Neural cell (in vitro differentiated cells): ENCODE data around the gene TTC23. TPM values are rescaled to one million over a fixed set of nuclear protein-coding genes. Genes with fewer than 3 reads are reported as not detected.

ENCODE experiments used
- H2AFZ ChIP-seq: fragments of 200-600, 300-800 bp; sonication (generic), shearing (Covaris generic); 2 replicates; pipeline ENCODE4 v1.6.0; 2014; ENCODE audit warnings: low read depth, mild to moderate bottlenecking, antibody characterized with exemption, low read length, moderate library complexity
- H3F3A ChIP-seq: fragments of 200-600 bp; shearing (Covaris generic); 2 replicates; pipeline ENCODE4 v1.6.1; 2016; ENCODE audit warnings: mild to moderate bottlenecking, moderate library complexity, mixed read lengths, antibody characterized with exemption, low read length; ENCODE audit not compliant: insufficient read depth, poor library complexity, severe bottlenecking
- H3K27ac ChIP-seq: fragments of 200-600, 300-800 bp; sonication (generic), shearing (Covaris generic); 2 replicates; pipeline ENCODE4 v1.5.1; 2014; ENCODE audit warnings: mild to moderate bottlenecking, low read length, moderate library complexity
- H3K27me3 ChIP-seq: fragments of 300-800, 200-600 bp; sonication (generic), shearing (Covaris generic); 2 replicates; pipeline ENCODE4 v1.6.0; 2014; ENCODE audit warnings: mild to moderate bottlenecking, low read depth, low read length, moderate library complexity; ENCODE audit not compliant: insufficient read depth
- H3K36me3 ChIP-seq: fragments of 300-800, 200-600 bp; sonication (generic), shearing (Covaris generic); 2 replicates; pipeline ENCODE4 v1.5.1; 2014; ENCODE audit warnings: mild to moderate bottlenecking, antibody characterized with exemption, low read length, moderate library complexity; ENCODE audit not compliant: insufficient read depth
- H3K4me2 ChIP-seq: fragments of 300-800, 200-600 bp; sonication (generic), shearing (Covaris generic); 2 replicates; pipeline ENCODE4 v1.6.0; 2014; ENCODE audit warnings: mild to moderate bottlenecking, low read length
- H3K4me3 ChIP-seq: fragments of 300-800, 200-600 bp; sonication (generic), shearing (Covaris generic); 2 replicates; pipeline ENCODE4 v1.5.1; 2014; ENCODE audit warnings: mild to moderate bottlenecking, low read length, moderate library complexity
- H3K79me2 ChIP-seq: fragments of 200-600 bp; shearing (Covaris generic); replicated peaks from 2 replicates; pipeline ENCODE4 v1.6.0; 2014; ENCODE audit warnings: mild to moderate bottlenecking, low read length, moderate library complexity; ENCODE audit not compliant: insufficient read depth
- H3K9ac ChIP-seq: fragments of 300-800, 200-600 bp; sonication (generic), shearing (Covaris generic); 2 replicates; pipeline ENCODE4 v1.6.1; 2016; ENCODE audit warnings: mild to moderate bottlenecking, low read length, mixed read lengths
- H3K9me2 ChIP-seq: fragments of 200-600 bp; shearing (Covaris generic); 2 replicates; pipeline ENCODE4 v1.6.1; 2016; ENCODE audit warnings: mild to moderate bottlenecking, low read length, mixed read lengths; ENCODE audit not compliant: insufficient read depth
- H3K9me3 ChIP-seq: fragments of 200-600, 300-800 bp; sonication (generic), shearing (Covaris generic); 2 replicates; pipeline ENCODE4 v1.6.1; 2016; ENCODE audit warnings: mild to moderate bottlenecking, mixed run types, low read length, moderate library complexity, mixed read lengths
- H4K20me1 ChIP-seq: fragments of 200-600 bp; shearing (Covaris generic); 2 replicates; pipeline ENCODE4 v1.6.1; 2016; ENCODE audit warnings: mild to moderate bottlenecking, mixed run types; ENCODE audit not compliant: insufficient read depth
- EP300 ChIP-seq: fragments of 450-650 bp; conservative IDR thresholded peaks from 2 replicates; pipeline ENCODE4 v1.6.1; 2014; ENCODE audit warnings: antibody characterized with exemption, mild to moderate bottlenecking, moderate library complexity; ENCODE audit not compliant: poor library complexity, severe bottlenecking
- EZH2 ChIP-seq: fragments of 200-600, 300-800 bp; shearing (Covaris generic), sonication (generic); IDR thresholded peaks from 2 replicates; pipeline ENCODE4 v1.6.1; 2014; ENCODE audit warnings: antibody characterized with exemption, low read length, borderline replicate concordance, mild to moderate bottlenecking; ENCODE audit not compliant: insufficient read depth, poor library complexity, severe bottlenecking
- MXI1 ChIP-seq: fragments of 450-650 bp; conservative IDR thresholded peaks from 2 replicates; pipeline ENCODE4 v1.6.1; 2014; ENCODE audit warnings: antibody characterized with exemption, mild to moderate bottlenecking; ENCODE audit not compliant: poor library complexity, severe bottlenecking
- POLR2AphosphoS5 ChIP-seq: IDR thresholded peaks from 2 replicates; pipeline ENCODE4 v1.6.1; 2012
- RAD21 ChIP-seq: fragments of 450-650 bp; conservative IDR thresholded peaks from 2 replicates; pipeline ENCODE4 v1.6.1; 2014; ENCODE audit warnings: antibody characterized with exemption, mild to moderate bottlenecking, moderate library complexity
- SMC3 ChIP-seq: fragments of 450-650 bp; conservative IDR thresholded peaks from 2 replicates; pipeline ENCODE4 v1.6.1; 2014; ENCODE audit warnings: antibody characterized with exemption, mild to moderate bottlenecking, moderate library complexity; ENCODE audit not compliant: poor library complexity
- TAF1 ChIP-seq: IDR thresholded peaks from 2 replicates; pipeline ENCODE4 v1.6.1; 2012; ENCODE audit warnings: low read depth
- polyA plus RNA-seq: library from polyadenylated mRNA; depleted of rRNA; stranded (reverse); fragments of >200 nt; gene quantifications from 2 replicates; pipeline ENCODE4 v1.2.3, GENCODE V29; 2014
- TF ChIP-seq, protein P1 (sequence below): fragments of 450-650 bp; IDR thresholded peaks from 2 replicates; pipeline ENCODE4 v1.5.1; 2014; ENCODE audit warnings: antibody characterized with exemption, mild to moderate bottlenecking, moderate library complexity; ENCODE audit not compliant: poor library complexity, severe bottlenecking
- TF ChIP-seq, protein P2 (sequence below): IDR thresholded peaks from 2 replicates; pipeline ENCODE4 v1.6.1; 2012; ENCODE audit warnings: borderline replicate concordance

TTC23 gene
- polyA plus RNA-seq, 1 donor from 2014 or later: 6.2 TPM

DNA sequence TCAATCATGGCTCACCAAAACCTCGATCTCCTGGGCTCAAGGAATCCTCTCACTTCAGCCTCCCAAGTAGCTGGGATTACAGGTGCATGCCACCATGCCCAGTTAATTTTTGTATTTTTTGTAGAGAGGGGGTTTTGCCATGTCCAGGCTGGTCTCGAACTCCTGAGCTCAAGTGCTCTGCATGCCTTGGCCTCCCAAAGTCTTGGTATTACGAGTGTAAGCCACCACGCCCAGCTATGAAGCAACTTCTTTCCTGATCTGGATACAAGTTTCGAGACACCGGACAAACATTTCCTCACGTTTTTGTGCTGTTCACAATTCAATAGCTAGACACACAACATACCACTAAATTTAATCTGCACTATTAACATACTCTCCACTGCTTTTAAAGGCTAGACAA, 147.9 kb downstream of the TTC23 start:
- no peak overlapping the region for H3K27ac ChIP-seq
- no peak overlapping the region for H3K9ac ChIP-seq
- H2AFZ ChIP-seq: no peak overlapping the region
- H3K4me2 ChIP-seq: no peak overlapping the region
- H3K79me2 ChIP-seq: no peaks in the 10 kb centered on the region
- TF ChIP-seq EZH2 (no peak), SMC3 (no peak), MXI1 (no peak), TAF1 (no peak), EP300 (no peak), POLR2AphosphoS5 (no peak), RAD21 (no peak)
- TF ChIP-seq, protein P1, sequence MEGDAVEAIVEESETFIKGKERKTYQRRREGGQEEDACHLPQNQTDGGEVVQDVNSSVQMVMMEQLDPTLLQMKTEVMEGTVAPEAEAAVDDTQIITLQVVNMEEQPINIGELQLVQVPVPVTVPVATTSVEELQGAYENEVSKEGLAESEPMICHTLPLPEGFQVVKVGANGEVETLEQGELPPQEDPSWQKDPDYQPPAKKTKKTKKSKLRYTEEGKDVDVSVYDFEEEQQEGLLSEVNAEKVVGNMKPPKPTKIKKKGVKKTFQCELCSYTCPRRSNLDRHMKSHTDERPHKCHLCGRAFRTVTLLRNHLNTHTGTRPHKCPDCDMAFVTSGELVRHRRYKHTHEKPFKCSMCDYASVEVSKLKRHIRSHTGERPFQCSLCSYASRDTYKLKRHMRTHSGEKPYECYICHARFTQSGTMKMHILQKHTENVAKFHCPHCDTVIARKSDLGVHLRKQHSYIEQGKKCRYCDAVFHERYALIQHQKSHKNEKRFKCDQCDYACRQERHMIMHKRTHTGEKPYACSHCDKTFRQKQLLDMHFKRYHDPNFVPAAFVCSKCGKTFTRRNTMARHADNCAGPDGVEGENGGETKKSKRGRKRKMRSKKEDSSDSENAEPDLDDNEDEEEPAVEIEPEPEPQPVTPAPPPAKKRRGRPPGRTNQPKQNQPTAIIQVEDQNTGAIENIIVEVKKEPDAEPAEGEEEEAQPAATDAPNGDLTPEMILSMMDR: no peak
- TF ChIP-seq, protein P2, sequence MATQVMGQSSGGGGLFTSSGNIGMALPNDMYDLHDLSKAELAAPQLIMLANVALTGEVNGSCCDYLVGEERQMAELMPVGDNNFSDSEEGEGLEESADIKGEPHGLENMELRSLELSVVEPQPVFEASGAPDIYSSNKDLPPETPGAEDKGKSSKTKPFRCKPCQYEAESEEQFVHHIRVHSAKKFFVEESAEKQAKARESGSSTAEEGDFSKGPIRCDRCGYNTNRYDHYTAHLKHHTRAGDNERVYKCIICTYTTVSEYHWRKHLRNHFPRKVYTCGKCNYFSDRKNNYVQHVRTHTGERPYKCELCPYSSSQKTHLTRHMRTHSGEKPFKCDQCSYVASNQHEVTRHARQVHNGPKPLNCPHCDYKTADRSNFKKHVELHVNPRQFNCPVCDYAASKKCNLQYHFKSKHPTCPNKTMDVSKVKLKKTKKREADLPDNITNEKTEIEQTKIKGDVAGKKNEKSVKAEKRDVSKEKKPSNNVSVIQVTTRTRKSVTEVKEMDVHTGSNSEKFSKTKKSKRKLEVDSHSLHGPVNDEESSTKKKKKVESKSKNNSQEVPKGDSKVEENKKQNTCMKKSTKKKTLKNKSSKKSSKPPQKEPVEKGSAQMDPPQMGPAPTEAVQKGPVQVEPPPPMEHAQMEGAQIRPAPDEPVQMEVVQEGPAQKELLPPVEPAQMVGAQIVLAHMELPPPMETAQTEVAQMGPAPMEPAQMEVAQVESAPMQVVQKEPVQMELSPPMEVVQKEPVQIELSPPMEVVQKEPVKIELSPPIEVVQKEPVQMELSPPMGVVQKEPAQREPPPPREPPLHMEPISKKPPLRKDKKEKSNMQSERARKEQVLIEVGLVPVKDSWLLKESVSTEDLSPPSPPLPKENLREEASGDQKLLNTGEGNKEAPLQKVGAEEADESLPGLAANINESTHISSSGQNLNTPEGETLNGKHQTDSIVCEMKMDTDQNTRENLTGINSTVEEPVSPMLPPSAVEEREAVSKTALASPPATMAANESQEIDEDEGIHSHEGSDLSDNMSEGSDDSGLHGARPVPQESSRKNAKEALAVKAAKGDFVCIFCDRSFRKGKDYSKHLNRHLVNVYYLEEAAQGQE: no peak
- H3F3A ChIP-seq: no peaks in the 10 kb centered on the region
- H3K4me3 ChIP-seq: no peak overlapping the region
- no peaks in the 10 kb centered on the region for H3K9me2 ChIP-seq
- no peaks in the 10 kb centered on the region for H3K36me3 ChIP-seq
- no peaks in the 10 kb centered on the region for H3K9me3 ChIP-seq
- no peaks in the 10 kb centered on the region for H4K20me1 ChIP-seq
- peaks cover 12% of the 10 kb centered on the region for H3K27me3 ChIP-seq

DNA sequence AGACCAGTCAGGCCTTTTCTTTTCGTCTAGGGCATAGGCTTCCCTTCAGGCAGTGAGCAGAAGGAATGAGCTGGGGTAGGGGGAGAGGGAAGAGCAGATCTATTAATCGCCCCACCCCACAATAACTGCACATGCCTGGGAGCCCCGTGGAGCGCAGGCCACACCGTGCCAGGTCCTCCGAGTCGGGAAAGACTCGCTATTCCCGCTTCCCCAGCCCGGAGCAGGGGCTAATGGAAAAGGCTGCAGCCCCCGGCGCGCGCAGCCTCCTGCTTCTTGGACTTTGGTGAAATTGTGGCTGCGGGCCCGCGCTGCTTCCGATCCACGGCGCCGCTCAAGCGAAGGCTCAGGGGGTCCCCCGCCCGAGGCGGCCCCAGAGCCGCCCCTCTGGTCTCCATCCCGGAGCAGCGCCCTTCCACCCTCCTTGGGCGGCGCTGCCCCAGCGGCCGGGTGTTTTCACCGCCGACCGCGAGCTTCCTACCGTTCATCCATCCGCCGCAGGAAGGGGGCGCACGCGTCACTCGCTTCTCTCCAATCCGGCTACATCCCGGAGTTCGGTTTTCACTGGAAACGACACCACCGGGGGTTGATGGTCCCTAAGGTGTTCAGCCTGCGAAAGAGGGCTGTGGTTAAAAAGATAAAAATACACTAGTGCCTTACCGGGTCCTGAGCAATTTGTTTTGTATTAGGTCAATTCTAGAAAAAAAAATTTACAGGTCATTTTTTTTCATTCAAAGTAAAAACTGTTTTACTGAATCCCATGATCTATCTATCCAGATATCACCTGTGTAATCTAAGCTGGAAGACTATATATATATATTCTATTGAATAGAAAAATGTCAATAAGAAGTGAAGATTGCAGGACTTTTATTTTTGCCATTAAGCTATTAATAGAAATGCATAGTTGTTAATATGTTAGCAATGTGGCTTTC, 148.9 kb downstream of the TTC23 start:
- H3K9ac ChIP-seq: peak overlapping the region; percentile 38
- H3K79me2 ChIP-seq: no peaks in the 10 kb centered on the region
- no peak overlapping the region for H3K27ac ChIP-seq
- H3K36me3 ChIP-seq: no peaks in the 10 kb centered on the region
- no peaks in the 10 kb centered on the region for H4K20me1 ChIP-seq
- TF ChIP-seq TAF1: no peak
- TF ChIP-seq EZH2: no peak
- TF ChIP-seq EP300: no peak
- TF ChIP-seq, protein P1: peak; percentile 85
- TF ChIP-seq RAD21: peak; percentile 69
- TF ChIP-seq, protein P2: no peak
- TF ChIP-seq POLR2AphosphoS5: no peak
- peak; percentile 72 for TF ChIP-seq SMC3
- no peak for TF ChIP-seq MXI1
- H3K4me3 ChIP-seq: peak overlapping the region; percentile 64
- H3K9me3 ChIP-seq: no peaks in the 10 kb centered on the region
- no peaks in the 10 kb centered on the region for H3F3A ChIP-seq
- no peak overlapping the region for H2AFZ ChIP-seq
- H3K27me3 ChIP-seq: peaks cover 12% of the 10 kb centered on the region
- H3K9me2 ChIP-seq: no peaks in the 10 kb centered on the region
- H3K4me2 ChIP-seq: peak overlapping the region; percentile 52
